Mucosa of gallbladder (tissue), 1 donor: ENCODE results near the gene TNFRSF21. TPM values are rescaled to one million over a fixed set of nuclear protein-coding genes. Genes with fewer than 3 reads are reported as not detected.
"Not testable (repeated sequence)": the region's sequence is repeated elsewhere in the genome, so short reads cannot be mapped to it uniquely, and the experiment has no call there.

Experiments used
- DNase-seq: peaks from one replicate; pipeline ENCODE4 v3.0.0-alpha.2; 2020; ENCODE audit warnings: low spot score
- total RNA-seq: library from RNA; stranded (reverse); gene quantifications from one replicate; pipeline ENCODE4 v1.2.1, GENCODE V29; 2021
- donor health status: DM: no; HTN: no; CAD: no.

Gene TNFRSF21
- total RNA-seq, 1 donor from 2014 or later = 64.7 TPM

- DNase-seq = not testable (repeated sequence)
Measured at GRCh38 chr6:47223251-47223650, 86.5 kb downstream of the TNFRSF21 start.

GRCh38 chr6:47221565-47221964, 88.1 kb downstream of the TNFRSF21 start:
- DNase-seq = no peak

DNA sequence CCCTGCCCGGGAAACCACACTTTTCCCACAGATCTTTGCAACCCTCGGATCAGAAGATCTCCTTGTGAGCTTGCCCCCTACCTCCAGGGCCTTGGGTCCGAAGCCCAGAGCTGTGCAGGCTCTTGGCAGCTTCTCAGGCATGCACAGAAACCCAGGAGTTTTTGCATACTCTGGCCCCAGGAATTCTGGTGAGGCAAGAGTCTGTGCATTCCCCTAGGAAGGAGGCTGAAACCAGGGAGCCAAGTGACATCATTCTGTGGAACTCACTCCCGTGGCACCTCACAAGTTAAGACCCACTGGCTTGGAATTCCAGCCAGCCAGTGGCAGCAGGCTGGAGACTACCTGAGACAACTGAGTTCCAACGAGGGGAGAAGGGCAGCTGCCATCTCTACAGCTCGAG, 100.1 kb downstream of the TNFRSF21 start:
- peak; percentile 15 for DNase-seq

GRCh38 chr6:47207261-47207660, 102.4 kb downstream of the TNFRSF21 start:
- no peak for DNase-seq

GRCh38 chr6:47206626-47207025, 103.1 kb downstream of the TNFRSF21 start:
- DNase-seq = no peak

- no peak for DNase-seq
Measured at GRCh38 chr6:47203938-47204611, 105.6 kb downstream of the TNFRSF21 start.

- no peak for DNase-seq
Measured at GRCh38 chr6:47203266-47203937, 106.3 kb downstream of the TNFRSF21 start.

GRCh38 chr6:47202644-47203205, 107.0 kb downstream of the TNFRSF21 start:
- DNase-seq = no peak

- DNase-seq = no peak
Measured at GRCh38 chr6:47200536-47201334, 109.0 kb downstream of the TNFRSF21 start.

DNA sequence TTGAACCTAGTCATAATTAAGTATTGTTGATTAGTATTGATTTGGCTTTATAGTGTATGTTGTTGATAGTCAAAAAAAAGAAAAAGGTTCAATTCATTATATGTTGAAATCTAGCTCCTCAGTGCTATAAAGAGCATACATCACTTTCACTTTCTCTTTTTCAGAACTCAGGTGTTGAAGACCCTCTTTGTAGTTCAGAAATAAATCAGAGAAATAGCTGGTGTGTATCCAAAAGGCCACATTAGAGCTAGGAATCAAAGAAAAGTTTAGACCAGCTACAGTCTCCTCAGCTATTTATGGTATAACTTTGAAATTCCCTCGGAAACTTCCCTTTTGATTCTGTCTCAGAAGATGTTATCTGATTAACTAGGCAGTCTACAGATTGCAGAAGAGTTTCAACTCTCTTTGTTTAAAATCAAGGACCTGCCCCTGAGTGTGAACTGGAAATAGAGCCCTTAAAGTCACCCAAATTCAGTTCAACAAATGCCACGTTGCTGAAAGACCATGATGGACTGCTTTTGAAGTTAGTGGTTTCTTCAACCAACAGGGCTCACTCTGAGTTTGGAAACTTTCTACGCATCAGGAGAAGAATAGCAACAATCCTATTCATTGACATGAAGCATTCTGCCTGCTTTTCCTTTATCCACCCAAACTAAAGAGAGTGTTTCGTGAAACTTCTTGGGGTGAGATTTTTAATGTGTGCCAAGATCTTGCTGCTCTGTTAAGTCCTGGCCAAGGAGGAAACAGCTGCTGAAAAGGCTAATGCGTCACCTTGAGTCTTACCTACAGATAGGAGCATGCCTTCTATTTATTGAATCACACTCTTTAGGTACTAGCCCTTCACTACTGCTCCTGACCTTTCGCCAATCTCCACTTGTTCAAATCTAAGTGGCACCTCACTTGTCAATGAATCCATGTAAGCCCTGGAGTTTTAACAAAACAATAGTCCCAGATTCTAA, 111.7 kb downstream of the TNFRSF21 start:
- no peak for DNase-seq

DNA sequence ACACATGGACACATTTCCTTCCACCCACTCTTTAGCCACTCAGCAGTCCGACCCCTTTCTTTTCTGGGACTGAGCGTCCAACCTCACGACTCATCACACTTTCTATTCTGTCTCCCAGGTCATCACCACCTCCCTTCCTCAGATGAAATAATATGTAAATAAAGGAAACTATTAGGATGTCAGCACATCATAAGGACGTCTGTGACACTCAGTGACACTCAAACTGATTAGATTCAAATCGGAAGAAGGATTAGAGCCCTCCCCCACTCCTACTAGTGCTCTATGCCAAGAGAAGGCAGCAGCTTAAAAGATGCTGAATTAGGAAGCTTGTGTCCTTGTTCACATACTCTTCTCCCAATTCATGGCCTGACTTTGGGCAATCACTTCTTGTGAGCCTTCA, 113.6 kb downstream of the TNFRSF21 start:
- no peak for DNase-seq

DNA sequence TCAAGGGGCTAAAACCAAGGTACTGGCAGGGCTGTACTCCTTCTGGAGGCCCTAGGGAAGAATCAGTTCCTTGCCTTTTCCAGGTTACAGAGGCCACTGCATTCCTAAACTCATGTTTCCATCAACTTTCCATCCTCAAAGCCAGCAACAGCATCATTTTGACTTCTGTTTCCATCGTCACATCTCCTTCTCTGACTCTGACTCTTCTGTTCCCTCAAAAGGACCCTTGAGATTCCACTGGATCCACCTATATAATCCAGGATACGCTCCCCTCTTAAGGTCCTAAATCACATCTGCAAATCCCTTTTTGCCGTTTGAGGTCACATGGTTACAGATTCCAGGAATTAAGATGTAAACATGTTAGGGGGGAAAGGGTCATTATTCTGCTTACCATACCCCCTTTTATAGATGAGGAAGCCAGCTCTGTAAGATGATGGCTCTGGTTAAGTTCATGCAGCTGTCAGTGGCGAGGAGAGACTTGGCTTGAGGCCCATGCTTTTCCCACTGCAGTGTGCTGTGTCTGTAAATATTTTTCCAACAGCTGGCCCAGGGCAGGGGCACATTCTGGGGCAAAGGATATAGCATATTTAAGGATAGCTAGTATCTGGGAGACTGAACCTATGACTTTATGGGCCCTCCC, 114.6 kb downstream of the TNFRSF21 start:
- DNase-seq = peak; percentile 41

DNA sequence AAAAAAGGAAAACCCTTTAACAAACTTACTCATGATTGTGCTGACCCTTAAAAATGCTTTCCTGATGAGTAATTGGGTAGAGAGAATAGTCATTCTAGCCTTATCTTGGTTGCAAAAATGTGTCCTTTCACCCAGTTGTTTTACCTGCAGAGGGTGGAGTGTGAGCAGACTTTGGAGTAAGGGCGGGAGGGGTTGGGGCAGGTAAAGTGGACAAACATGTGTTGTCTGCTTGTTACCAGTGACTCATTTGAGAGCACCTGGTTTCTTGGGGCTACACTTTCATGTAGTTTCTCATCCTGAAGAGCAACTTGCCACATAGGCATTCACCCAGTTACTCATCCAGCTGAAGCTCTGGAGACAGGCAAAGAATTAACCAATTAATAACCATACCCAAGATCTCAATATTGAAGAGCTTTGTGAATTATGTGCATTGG, 121.1 kb downstream of the TNFRSF21 start:
- DNase-seq = peak; percentile 80

- DNase-seq = peak; percentile 41
Measured at GRCh38 chr6:47187893-47188587, 121.7 kb downstream of the TNFRSF21 start.

- no peak for DNase-seq
Measured at GRCh38 chr6:47187113-47187512, 122.6 kb downstream of the TNFRSF21 start.

- no peak for DNase-seq
Measured at GRCh38 chr6:47182291-47182957, 127.3 kb downstream of the TNFRSF21 start.

- DNase-seq = no peak
Measured at GRCh38 chr6:47181681-47182080, 128.0 kb downstream of the TNFRSF21 start.
